Neural progenitor cell (in vitro differentiated cells): Measurements from ENCODE around the gene PALM2AKAP2. TPM values are rescaled to one million over a fixed set of nuclear protein-coding genes. Genes with fewer than 3 reads are reported as not detected.

Source experiments
- DNase-seq: peaks from one replicate; pipeline ENCODE4 v3.0.0-alpha.2; 2016; ENCODE audit warnings: low spot score
- H2AFZ ChIP-seq: fragments of 200-600 bp; sonication (generic); replicated peaks from 2 replicates; pipeline ENCODE4 v1.6.1; 2016; ENCODE audit warnings: antibody characterized with exemption
- H3F3A ChIP-seq: fragments of 200-600 bp; sonication (generic); 2 replicates; pipeline ENCODE4 v1.6.1; 2016; ENCODE audit warnings: antibody characterized with exemption, low read depth
- H3K27ac ChIP-seq: fragments of 200-600 bp; sonication (generic); 2 replicates; pipeline ENCODE4 v1.5.1; 2016; ENCODE audit warnings: mild to moderate bottlenecking
- H3K27me3 ChIP-seq: fragments of 200-600 bp; sonication (generic); 2 replicates; pipeline ENCODE4 v1.6.1; 2016; ENCODE audit warnings: mild to moderate bottlenecking, moderate library complexity
- H3K36me3 ChIP-seq: fragments of 200-600 bp; sonication (generic); 2 replicates; pipeline ENCODE4 v1.5.1; 2016
- H3K4me1 ChIP-seq: fragments of 200-600 bp; sonication (generic); 2 replicates; pipeline ENCODE4 v1.6.1; 2016; ENCODE audit warnings: mixed run types
- H3K4me2 ChIP-seq: fragments of 200-600 bp; sonication (generic); 2 replicates; pipeline ENCODE4 v1.6.1; 2016
- H3K4me3 ChIP-seq: fragments of 200-600 bp; sonication (generic); 2 replicates; pipeline ENCODE4 v1.5.1; 2016
- H3K79me2 ChIP-seq: fragments of 200-600 bp; sonication (generic); 2 replicates; pipeline ENCODE4 v1.6.1; 2016; ENCODE audit warnings: low read depth
- H3K9ac ChIP-seq: fragments of 200-600 bp; sonication (generic); 2 replicates; pipeline ENCODE4 v1.6.1; 2016
- H3K9me3 ChIP-seq: fragments of 200-600 bp; sonication (generic); 2 replicates; pipeline ENCODE4 v1.5.1; 2016; ENCODE audit warnings: low read depth
- H4K20me1 ChIP-seq: fragments of 200-600 bp; sonication (generic); 2 replicates; pipeline ENCODE4 v1.6.1; 2016; ENCODE audit warnings: low read depth
- H3K27ac Mint-ChIP-seq: 3 replicates; pipeline ENCODE4 v1.8.0; 2021; ENCODE audit warnings: mixed read lengths
- H3K27me3 Mint-ChIP-seq: 2 replicates; pipeline ENCODE4 v1.8.0; 2022; ENCODE audit warnings: low read depth, mild to moderate bottlenecking, inconsistent platforms, moderate library complexity, mixed read lengths; ENCODE audit not compliant: insufficient read depth
- H3K36me3 Mint-ChIP-seq: 3 replicates; pipeline ENCODE4 v1.8.0; 2021; ENCODE audit warnings: mixed read lengths
- H3K4me1 Mint-ChIP-seq: 3 replicates; pipeline ENCODE4 v1.8.0; 2021; ENCODE audit warnings: mixed read lengths
- H3K4me3 Mint-ChIP-seq: 3 replicates; pipeline ENCODE4 v1.8.0; 2021; ENCODE audit warnings: mild to moderate bottlenecking, moderate library complexity, mixed read lengths
- H3K9me3 Mint-ChIP-seq: 3 replicates; pipeline ENCODE4 v1.8.0; 2020; ENCODE audit warnings: mixed read lengths
- CTCF ChIP-seq: fragments of 200-600 bp; sonication (generic); IDR thresholded peaks from 2 replicates; pipeline ENCODE4 v1.5.1; 2017; ENCODE audit warnings: antibody characterized with exemption, mild to moderate bottlenecking
- EZH2 ChIP-seq: fragments of 200-600 bp; sonication (generic); IDR thresholded peaks from 2 replicates; pipeline ENCODE4 v1.6.1; 2017; ENCODE audit warnings: antibody characterized with exemption, mild to moderate bottlenecking, moderate library complexity
- EZH2phosphoT487 ChIP-seq: fragments of 200-600 bp; sonication (generic); IDR thresholded peaks from 2 replicates; pipeline ENCODE4 v1.6.1; 2017; ENCODE audit warnings: antibody characterized with exemption
- total RNA-seq: library from RNA; depleted of rRNA; stranded (reverse); fragments of >200 nt; gene quantifications from 2 replicates; pipeline ENCODE4 v1.2.3, GENCODE V29; 2015; ENCODE audit warnings: low replicate concordance

The PALM2AKAP2 gene
- total RNA-seq, 1 donor from 2014 or later: 3.9 TPM

GRCh38 chr9:109828254-109828653 lies 48.3 kb downstream of the PALM2AKAP2 start:
- peaks cover 6% of the 10 kb centered on the region for H4K20me1 ChIP-seq
- H3K4me1 Mint-ChIP-seq: peaks cover 20% of the 10 kb centered on the region

More at GRCh38 chr9:109828254-109828653, 48.3 kb downstream of the PALM2AKAP2 start:
- no peak overlapping the region for H3K4me3 Mint-ChIP-seq
- Histone ChIP-seq H2AFZ (no peak overlapping the region), H3K9ac (no peak overlapping the region), H3F3A (peaks cover 8% of the 10 kb centered on the region), H3K36me3 (no peaks in the 10 kb centered on the region), H3K4me3 (no peak overlapping the region), H3K27ac (no peak overlapping the region), H3K27me3 (no peaks in the 10 kb centered on the region), H3K4me1 (peaks cover 19% of the 10 kb centered on the region), H3K4me2 (peak overlapping the region; percentile 19), H3K9me3 (no peaks in the 10 kb centered on the region), H3K79me2 (no peaks in the 10 kb centered on the region)
- no peak overlapping the region for H3K27ac Mint-ChIP-seq
- TF ChIP-seq CTCF (no peak), EZH2 (no peak), EZH2phosphoT487 (no peak)
- no peaks in the 10 kb centered on the region for H3K36me3 Mint-ChIP-seq
- H3K27me3 Mint-ChIP-seq: peaks cover 3% of the 10 kb centered on the region
- no peak for DNase-seq
- H3K9me3 Mint-ChIP-seq: no peaks in the 10 kb centered on the region
